Astrocyte (in vitro differentiated cells and primary cell): ENCODE data around the gene SLC38A4. TPM values are rescaled to one million over a fixed set of nuclear protein-coding genes. Genes with fewer than 3 reads are reported as not detected.

Source experiments
- DNase-seq: peaks from one replicate; pipeline ENCODE4 v3.0.0-alpha.2; 2010; ENCODE audit warnings: low read depth
- FAIRE-seq: peaks from 2 replicates; lab custom pipeline; 2011; peaks lifted over from hg19 to GRCh38; lab: Jason Lieb, UNC
- H2AFZ ChIP-seq: 2 replicates; pipeline ENCODE4 v1.6.0; 2012; ENCODE audit warnings: low read depth, low read length, inconsistent platforms
- H3K27ac ChIP-seq: 2 replicates; pipeline ENCODE4 v1.5.1; 2011; ENCODE audit warnings: low read depth, low read length, inconsistent platforms
- H3K27me3 ChIP-seq: 2 replicates; pipeline ENCODE4 v1.6.0; 2011; ENCODE audit warnings: low read length, inconsistent platforms; ENCODE audit not compliant: insufficient read depth
- H3K36me3 ChIP-seq: 2 replicates; pipeline ENCODE4 v1.5.1; 2011; ENCODE audit warnings: low read length, inconsistent platforms; ENCODE audit not compliant: insufficient read depth
- H3K4me1 ChIP-seq: 2 replicates; pipeline ENCODE4 v1.5.1; 2011; ENCODE audit warnings: low read length, inconsistent platforms; ENCODE audit not compliant: insufficient read depth
- H3K4me2 ChIP-seq: 2 replicates; pipeline ENCODE4 v1.6.0; 2012; ENCODE audit warnings: low read length, inconsistent platforms
- H3K4me3 ChIP-seq: 2 replicates; pipeline ENCODE4 v1.5.1; 2011; ENCODE audit warnings: low read depth, mild to moderate bottlenecking, low read length, inconsistent platforms; ENCODE audit not compliant: insufficient read depth
- H3K79me2 ChIP-seq: 2 replicates; pipeline ENCODE4 v1.6.0; 2012; ENCODE audit warnings: mild to moderate bottlenecking, low read length, inconsistent platforms; ENCODE audit not compliant: insufficient read depth
- H3K9ac ChIP-seq: 2 replicates; pipeline ENCODE4 v1.6.0; 2012; ENCODE audit warnings: mild to moderate bottlenecking, low read length, inconsistent platforms
- H3K9me3 ChIP-seq: 2 replicates; pipeline ENCODE4 v1.5.1; 2012; ENCODE audit warnings: low read depth, mild to moderate bottlenecking, low read length, inconsistent platforms; ENCODE audit not compliant: insufficient read depth
- H4K20me1 ChIP-seq: 2 replicates; pipeline ENCODE4 v1.6.0; 2012; ENCODE audit warnings: low read length, inconsistent platforms; ENCODE audit not compliant: insufficient read depth
- H3K27ac Mint-ChIP-seq: one replicate; pipeline ENCODE4 v1.8.0; 2021; ENCODE audit warnings: mild to moderate bottlenecking, mixed read lengths; ENCODE audit not compliant: unreplicated experiment
- H3K27me3 Mint-ChIP-seq: one replicate; pipeline ENCODE4 v1.8.0; 2021; ENCODE audit warnings: low read depth, mixed read lengths; ENCODE audit not compliant: unreplicated experiment
- H3K36me3 Mint-ChIP-seq: one replicate; pipeline ENCODE4 v1.8.0; 2021; ENCODE audit warnings: low read depth, mixed read lengths; ENCODE audit not compliant: unreplicated experiment
- H3K4me1 Mint-ChIP-seq: one replicate; pipeline ENCODE4 v1.8.0; 2021; ENCODE audit warnings: low read depth, mixed read lengths; ENCODE audit not compliant: unreplicated experiment
- H3K4me3 Mint-ChIP-seq: one replicate; pipeline ENCODE4 v1.8.0; 2021; ENCODE audit warnings: mild to moderate bottlenecking, moderate library complexity, mixed read lengths; ENCODE audit not compliant: unreplicated experiment
- H3K9me3 Mint-ChIP-seq: one replicate; pipeline ENCODE4 v1.8.0; 2021; ENCODE audit warnings: mild to moderate bottlenecking, mixed read lengths; ENCODE audit not compliant: unreplicated experiment
- CTCF ChIP-seq: IDR thresholded peaks from 2 replicates; pipeline ENCODE4 v1.5.1; 2011; ENCODE audit warnings: low read depth, mild to moderate bottlenecking, inconsistent platforms, low read length, moderate library complexity; ENCODE audit not compliant: insufficient read depth
- EZH2 ChIP-seq: IDR thresholded peaks from 2 replicates; pipeline ENCODE4 v1.6.1; 2012; ENCODE audit warnings: mild to moderate bottlenecking, low read length, inconsistent platforms; ENCODE audit not compliant: insufficient read depth
- total RNA-seq: library from RNA; stranded (reverse); gene quantifications from 2 replicates; pipeline ENCODE4 v1.2.1, GENCODE V29; 2021

Gene SLC38A4
- total RNA-seq, 1 donor from 2014 or later = 1.6 TPM

GRCh38 chr12:46779063-46779462 lies 46.7 kb downstream of the SLC38A4 start:
- Mint-ChIP-seq H3K27me3 (no peaks in the 10 kb centered on the region), H3K27ac (no peak overlapping the region), H3K9me3 (no peaks in the 10 kb centered on the region), H3K4me1 (peaks cover 4% of the 10 kb centered on the region), H3K4me3 (no peak overlapping the region), H3K36me3 (no peaks in the 10 kb centered on the region)
- no peak overlapping the region for H3K4me2 ChIP-seq
- no peak overlapping the region for H3K27ac ChIP-seq
- H3K4me3 ChIP-seq = no peak overlapping the region
- no peak for TF ChIP-seq CTCF
- TF ChIP-seq EZH2 = no peak
- H2AFZ ChIP-seq = no peak overlapping the region
- H4K20me1 ChIP-seq = no peaks in the 10 kb centered on the region
- no peaks in the 10 kb centered on the region for H3K9me3 ChIP-seq
- no peaks in the 10 kb centered on the region for H3K27me3 ChIP-seq
- H3K36me3 ChIP-seq = no peaks in the 10 kb centered on the region
- H3K79me2 ChIP-seq = no peaks in the 10 kb centered on the region
- peaks cover 4% of the 10 kb centered on the region for H3K4me1 ChIP-seq
- no peak overlapping the region for H3K9ac ChIP-seq
- no peak for FAIRE-seq
- no peak for DNase-seq

- H3K27me3 ChIP-seq = no peaks in the 10 kb centered on the region
- no peak for TF ChIP-seq EZH2
- no peak for TF ChIP-seq CTCF
- no peaks in the 10 kb centered on the region for H3K27me3 Mint-ChIP-seq
- no peaks in the 10 kb centered on the region for H3K36me3 ChIP-seq
- DNase-seq (no peak), FAIRE-seq (no peak)
- H3K4me3 Mint-ChIP-seq = no peak overlapping the region
- H4K20me1 ChIP-seq = no peaks in the 10 kb centered on the region
- H3K4me1 Mint-ChIP-seq = peaks cover 9% of the 10 kb centered on the region
- no peak overlapping the region for H3K4me3 ChIP-seq
- H3K36me3 Mint-ChIP-seq = no peaks in the 10 kb centered on the region
- H3K27ac ChIP-seq = no peak overlapping the region
- H3K9me3 Mint-ChIP-seq = no peaks in the 10 kb centered on the region
- no peak overlapping the region for H2AFZ ChIP-seq
- no peak overlapping the region for H3K4me2 ChIP-seq
- peaks cover 10% of the 10 kb centered on the region for H3K4me1 ChIP-seq
- no peak overlapping the region for H3K27ac Mint-ChIP-seq
- H3K9ac ChIP-seq = no peak overlapping the region
- H3K9me3 ChIP-seq = no peaks in the 10 kb centered on the region
- no peaks in the 10 kb centered on the region for H3K79me2 ChIP-seq
Measured at GRCh38 chr12:46778415-46778814, 47.4 kb downstream of the SLC38A4 start.

- Histone ChIP-seq H2AFZ (no peak overlapping the region), H3K4me1 (peaks cover 10% of the 10 kb centered on the region), H3K27me3 (no peaks in the 10 kb centered on the region), H3K36me3 (no peaks in the 10 kb centered on the region), H3K9me3 (no peaks in the 10 kb centered on the region), H3K79me2 (no peaks in the 10 kb centered on the region), H4K20me1 (no peaks in the 10 kb centered on the region), H3K4me2 (no peak overlapping the region), H3K9ac (no peak overlapping the region), H3K27ac (no peak overlapping the region), H3K4me3 (no peak overlapping the region)
- H3K4me1 Mint-ChIP-seq = peaks cover 13% of the 10 kb centered on the region
- FAIRE-seq (no peak), DNase-seq (no peak)
- H3K9me3 Mint-ChIP-seq = no peaks in the 10 kb centered on the region
- no peak for TF ChIP-seq CTCF
- no peak overlapping the region for H3K4me3 Mint-ChIP-seq
- H3K27ac Mint-ChIP-seq = no peak overlapping the region
- no peaks in the 10 kb centered on the region for H3K36me3 Mint-ChIP-seq
- H3K27me3 Mint-ChIP-seq = no peaks in the 10 kb centered on the region
Measured at GRCh38 chr12:46777587-46777986, 48.2 kb downstream of the SLC38A4 start.
